Right lung (tissue), 5 donors: ENCODE results near the gene CD93. TPM values are rescaled to one million over a fixed set of nuclear protein-coding genes. Genes with fewer than 3 reads are reported as not detected.

Experiments used
- DNase-seq, 2 donors: peaks; one replicate each; pipeline ENCODE4 v3.0.0-alpha.2; 2013
- polyA plus RNA-seq, 5 donors: library from polyadenylated mRNA; unstranded; fragments of 120-200 nt; gene quantifications; one replicate each; pipeline versions ENCODE4 v1.2.1 to v1.2.3, GENCODE V29; 2013; ENCODE audit warnings: inconsistent platforms in 1 of 5, low replicate concordance in 1 of 5; ENCODE audit not compliant: insufficient read length in 5 of 5, insufficient read depth in 1 of 5

CD93 gene
- polyA plus RNA-seq, 5 donors: 154 to 194 (median 163) TPM

GRCh38 chr20:23121751-23122320, 35.7 kb upstream of the CD93 start:
- DNase-seq: no peak

DNA sequence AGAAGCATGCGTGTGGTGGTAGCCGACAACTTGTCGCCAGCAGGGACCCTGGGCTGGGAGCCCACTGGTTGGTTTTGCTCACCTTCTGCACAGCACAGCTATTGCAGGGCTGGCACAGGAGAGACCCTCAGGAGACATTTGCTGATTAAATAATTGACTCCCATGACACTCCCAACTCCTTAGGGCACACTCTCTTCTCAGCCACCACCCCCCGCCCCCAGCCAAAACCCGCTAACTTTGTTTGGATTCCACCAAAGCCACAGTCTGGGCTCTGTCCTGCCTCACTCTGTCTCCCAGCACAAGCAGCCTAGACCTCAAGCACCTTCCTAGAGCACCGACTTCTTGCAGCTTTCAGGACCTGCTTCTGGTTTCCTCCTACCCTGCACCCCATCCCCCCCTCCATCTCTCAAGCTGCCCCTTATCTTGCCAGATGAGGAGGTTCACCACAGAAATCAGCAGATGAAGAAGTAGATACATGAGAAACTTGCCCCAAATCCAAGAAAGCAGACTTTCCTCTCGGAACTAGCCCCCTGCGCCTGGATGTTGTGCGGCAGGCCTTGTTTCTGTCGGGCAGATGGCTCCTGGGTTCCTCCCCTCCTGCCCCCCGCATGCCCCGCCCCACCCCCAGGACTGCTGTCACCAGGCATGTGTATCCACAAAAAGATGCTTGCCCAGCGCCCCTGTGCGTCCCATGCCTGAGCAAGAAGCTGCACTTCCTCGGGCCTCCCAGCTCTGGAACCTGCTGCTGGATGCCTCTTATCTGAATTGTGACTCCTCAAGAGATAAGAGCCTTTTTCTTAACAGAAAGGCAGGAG, 35.0 kb upstream of the CD93 start:
- DNase-seq: no peak

DNA sequence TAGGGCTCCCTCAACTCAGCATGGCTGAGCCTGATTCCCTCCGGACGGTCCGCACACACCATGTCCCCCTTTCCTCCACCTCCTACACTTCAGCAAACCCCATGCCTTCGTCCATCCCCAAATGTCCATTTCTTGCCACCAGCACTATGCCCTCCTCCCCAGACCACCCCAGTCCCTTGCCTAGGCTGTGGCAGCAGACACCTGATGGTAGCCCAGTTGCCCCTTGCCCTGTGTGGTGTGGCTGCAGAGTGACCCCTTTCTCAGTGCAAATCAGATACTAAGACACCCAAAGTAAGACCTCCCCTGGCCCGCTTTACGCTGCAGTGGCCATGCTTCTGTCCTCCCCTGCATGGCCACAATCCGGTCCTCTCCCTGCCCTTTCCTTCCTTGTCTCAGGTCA, 34.1 kb upstream of the CD93 start:
- no peak for DNase-seq

DNA sequence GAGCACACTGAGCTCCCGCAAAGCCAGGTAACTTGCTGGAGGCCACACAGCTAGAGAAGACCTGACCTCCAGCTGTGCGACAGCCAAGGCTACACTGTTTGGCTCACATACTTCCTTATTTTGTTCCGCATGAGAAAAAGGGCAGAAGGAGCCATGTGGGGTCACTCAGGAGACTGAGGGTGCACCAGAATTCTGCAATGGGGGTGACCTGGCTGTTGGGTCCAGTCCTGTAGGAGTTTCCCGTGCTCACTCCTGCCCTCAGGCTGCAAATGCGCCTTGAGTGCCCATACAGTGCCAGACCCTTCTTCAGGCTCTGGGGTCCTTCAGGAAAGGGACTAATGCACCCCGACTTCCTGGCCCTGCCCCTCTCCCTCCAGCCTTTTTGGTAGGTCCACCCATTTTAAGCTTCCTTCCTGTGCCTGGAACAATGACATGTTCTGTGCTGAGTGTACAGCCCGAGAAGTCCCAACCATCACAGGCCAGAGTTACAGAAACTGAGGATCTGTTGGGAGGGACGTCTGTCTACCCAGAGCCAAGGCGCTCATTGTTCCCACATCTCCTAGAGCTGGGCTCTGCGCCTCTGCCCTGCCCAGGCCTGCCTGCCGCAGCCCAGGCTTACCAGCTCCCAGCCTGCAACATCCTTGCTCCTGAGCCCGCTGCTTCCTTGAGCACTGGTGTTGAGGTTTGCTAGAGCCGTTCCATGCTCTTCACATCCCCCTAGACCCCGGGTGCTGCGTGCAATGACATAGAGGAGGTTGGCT, 33.5 kb upstream of the CD93 start:
- no peak for DNase-seq

DNA sequence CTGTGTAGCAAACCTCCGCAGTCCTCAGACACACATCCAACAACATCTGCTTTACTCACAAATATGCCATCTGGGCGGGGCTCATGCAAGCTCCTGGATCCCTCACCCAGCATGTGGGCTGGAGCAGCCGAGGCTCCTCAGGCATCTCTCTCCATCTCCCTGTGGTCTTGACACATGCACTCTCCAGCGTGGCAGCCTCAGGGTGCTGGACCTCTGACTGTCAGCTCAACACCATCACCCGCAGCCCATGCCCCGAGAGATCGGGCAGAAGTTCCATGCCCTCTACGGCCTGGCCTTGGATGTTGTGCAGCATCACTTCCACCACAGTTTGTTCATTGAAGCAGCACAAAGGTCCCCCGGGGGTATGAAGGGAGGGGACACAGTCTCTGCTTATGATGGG, 32.6 kb upstream of the CD93 start:
- no peak for DNase-seq

DNA sequence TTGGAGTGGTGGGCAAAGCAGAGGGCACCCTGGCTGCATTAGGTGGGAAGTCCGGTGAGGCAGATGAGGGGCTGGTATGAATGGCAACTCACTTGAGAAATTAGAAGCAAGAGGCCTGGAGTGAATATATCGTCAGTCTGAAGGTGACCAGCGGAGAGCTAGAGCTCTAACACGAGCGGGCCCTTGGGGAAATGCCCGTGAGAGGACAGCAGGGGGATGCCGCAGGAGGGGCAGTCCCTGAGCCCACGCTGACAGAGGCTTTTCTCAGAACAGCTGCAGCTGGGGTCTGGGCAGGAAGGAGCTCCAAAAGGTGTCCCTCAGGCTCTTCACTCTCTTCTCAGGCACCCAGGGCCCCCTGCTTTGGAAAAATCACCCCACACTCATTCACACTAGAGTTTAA, 32.0 kb upstream of the CD93 start:
- no peak for DNase-seq

DNA sequence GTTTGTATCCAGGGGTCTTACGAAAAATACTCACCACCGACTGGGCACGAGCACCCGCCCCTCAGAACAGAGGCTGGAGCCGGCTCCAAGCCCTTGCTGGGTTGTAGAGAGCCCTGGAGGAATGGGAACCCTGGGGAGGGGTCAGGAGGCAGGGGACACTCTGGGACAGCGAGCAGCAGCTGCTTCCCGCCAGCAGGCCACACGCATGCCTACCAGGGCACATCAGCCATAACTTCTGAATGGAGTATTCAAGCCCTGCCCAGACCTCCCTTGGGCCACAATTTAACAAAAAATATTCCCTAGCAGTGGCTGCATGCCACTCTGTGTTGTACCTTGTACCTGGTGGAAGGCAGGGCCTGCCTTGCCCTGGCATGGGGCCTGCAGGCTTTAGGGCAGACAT, 31.6 kb upstream of the CD93 start:
- no peak for DNase-seq

- no peak for DNase-seq
Observed at GRCh38 chr20:23116311-23117089, 30.4 kb upstream of the CD93 start.

DNA sequence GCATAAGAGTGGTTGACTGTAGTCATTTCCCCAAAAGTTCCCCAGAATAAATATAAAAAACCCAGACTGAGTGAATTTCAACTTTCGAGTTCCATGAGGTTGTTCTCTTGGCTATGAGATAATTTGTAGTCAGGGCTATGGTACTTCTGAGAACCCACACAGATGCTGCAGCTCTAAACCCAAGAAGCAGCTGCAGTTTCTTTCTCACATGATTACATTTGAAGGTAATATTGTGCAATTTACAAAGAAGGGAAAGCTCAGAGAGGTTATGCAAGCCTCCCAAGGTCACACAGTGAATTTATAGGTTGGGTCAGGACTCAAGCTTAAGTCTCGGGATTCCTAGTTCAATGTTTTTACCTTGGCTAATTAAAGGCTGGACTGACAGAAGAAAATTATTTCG, 29.7 kb upstream of the CD93 start:
- no peak for DNase-seq

GRCh38 chr20:23114448-23115082, 28.4 kb upstream of the CD93 start:
- DNase-seq: no peak

GRCh38 chr20:23114018-23114417, 27.9 kb upstream of the CD93 start:
- DNase-seq: no peak

GRCh38 chr20:23112595-23112994, 26.5 kb upstream of the CD93 start:
- DNase-seq: no peak

DNA sequence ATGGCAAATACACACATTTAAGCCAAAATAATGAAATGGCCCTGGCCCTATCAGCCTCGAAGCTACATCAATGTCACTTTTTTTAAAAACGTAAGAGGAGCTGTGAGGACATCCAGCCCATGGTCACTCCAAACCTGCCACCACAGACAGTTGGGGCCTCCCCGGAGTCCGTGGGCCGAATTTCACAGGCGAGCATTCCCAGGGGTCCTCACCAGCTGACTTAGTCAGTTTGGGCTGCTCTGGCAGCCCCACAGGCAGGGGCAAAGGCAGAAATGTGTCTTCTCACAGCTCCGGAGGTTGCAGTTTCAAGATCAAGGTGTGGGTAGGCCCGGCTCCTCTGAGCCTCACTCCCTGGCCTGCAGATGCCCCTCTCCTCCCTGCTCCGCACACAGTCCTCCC, 25.8 kb upstream of the CD93 start:
- no peak for DNase-seq

DNA sequence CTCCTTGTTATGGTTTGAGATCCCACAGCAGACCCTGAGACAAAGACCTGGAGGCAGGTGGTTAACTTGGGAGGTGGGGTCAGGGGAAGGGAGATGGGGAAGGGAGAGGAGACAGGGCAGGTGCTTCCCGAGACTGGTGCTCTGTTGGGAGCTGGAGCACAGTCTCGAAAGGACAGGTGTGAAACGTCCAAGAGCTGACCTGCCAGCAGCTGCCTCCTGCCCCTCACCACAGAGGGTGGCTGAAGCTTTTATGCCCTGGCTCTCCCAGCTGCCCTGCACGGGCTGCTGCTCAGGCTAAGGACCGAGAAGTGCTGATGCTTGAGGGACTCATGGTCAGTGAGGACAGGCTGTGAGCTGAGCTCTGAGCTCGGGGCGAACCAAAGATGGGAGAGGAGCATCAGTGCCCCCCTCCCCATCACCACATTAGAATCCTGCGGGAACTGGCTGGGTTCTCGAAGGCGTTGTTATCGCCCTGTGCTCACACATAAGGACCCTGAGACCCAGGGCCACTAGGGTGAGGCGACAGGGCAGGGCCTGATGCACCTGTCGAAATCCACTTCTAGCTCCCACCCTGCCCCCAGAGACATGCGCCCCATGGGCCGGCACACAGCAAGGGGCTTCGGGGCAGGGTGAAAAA, 25.3 kb upstream of the CD93 start:
- no peak for DNase-seq

DNA sequence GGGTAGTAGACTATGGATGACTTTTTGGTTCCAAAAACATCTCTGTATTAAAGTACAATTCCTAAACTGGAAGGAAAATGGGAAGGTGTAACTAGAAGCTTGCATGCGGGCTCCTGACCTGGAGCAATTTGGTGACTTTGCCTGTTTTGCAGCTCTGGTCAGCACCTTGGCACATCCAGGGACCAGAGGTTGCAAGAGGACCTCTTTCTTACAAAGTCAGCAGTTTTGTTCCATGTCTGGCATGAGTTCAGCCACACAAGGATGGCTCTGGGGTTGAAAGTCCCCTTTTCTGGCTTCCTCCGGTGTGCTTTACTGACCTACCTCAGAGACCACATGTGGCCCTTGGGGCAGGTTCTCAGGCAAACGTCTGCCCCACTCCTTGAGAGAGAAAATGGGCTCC, 22.7 kb upstream of the CD93 start:
- DNase-seq: no peak

GRCh38 chr20:23107466-23107865, 21.3 kb upstream of the CD93 start:
- no peak for DNase-seq

GRCh38 chr20:23106271-23106851, 20.2 kb upstream of the CD93 start:
- DNase-seq: peak; percentile 57 to 63

DNA sequence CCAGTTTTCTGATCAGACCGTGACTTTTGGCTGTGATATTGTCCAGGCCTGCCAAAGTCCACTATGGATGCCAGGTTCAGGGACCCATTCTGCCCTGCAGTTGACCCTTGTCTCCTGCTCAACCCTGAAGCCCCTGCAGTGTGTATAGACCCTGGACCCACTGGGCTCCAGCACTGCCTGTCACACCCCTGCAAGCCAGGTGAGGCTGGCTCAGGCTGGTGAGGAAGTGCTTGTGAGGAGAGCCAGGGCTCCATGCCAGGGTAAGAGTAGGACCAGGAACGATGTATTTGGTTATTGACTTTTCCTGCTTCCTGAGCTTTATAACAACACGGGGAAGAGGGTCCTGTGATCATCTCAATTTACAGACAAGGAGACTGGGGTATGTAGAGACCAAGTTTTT, 19.1 kb upstream of the CD93 start:
- no peak for DNase-seq

- no peak for DNase-seq
Observed at GRCh38 chr20:23103284-23104018, 17.3 kb upstream of the CD93 start.
